ENCODE results near the gene RDH16.

The RDH16 gene

GRCh38 chr12:56957229-56958052, at the start of gene RDH16:
TSS of gene RDH16 (minus strand) at chr12:56957608. CDS start at chr12:56957462, 146 bp downstream.
- H3K27me3 ChIP-seq (ENCODE audit: control insufficient read depth, insufficient read depth, low read length): no peaks in the 10 kb centered on the region
- no peaks in the 10 kb centered on the region for H3K4me1 ChIP-seq (ENCODE audit: control insufficient read depth, insufficient read depth, low read length)
- no peak within 1 kb of the TSS for H3K4me3 ChIP-seq (ENCODE audit: low read length)
- no peak within 1 kb of the TSS for H3K9ac ChIP-seq (ENCODE audit: low read length)
- no peaks in the 10 kb centered on the region for H3K36me3 ChIP-seq (ENCODE audit: control insufficient read depth, insufficient read depth, low read length)
- H3K9me3 ChIP-seq (ENCODE audit: control insufficient read depth, low read length): peaks cover 6% of the 10 kb centered on the region

GRCh38 chr12:57006809-57007475, 49.5 kb upstream of the RDH16 start:
- H3K4me1 ChIP-seq (ENCODE audit: control insufficient read depth, insufficient read depth, low read length): peaks cover 6% of the 10 kb centered on the region
- no peaks in the 10 kb centered on the region for H3K36me3 ChIP-seq (ENCODE audit: control insufficient read depth, insufficient read depth, low read length)
- no peak overlapping the region for H3K4me3 ChIP-seq (ENCODE audit: low read length)
- H3K27me3 ChIP-seq (ENCODE audit: control insufficient read depth, insufficient read depth, low read length): no peaks in the 10 kb centered on the region
- no peaks in the 10 kb centered on the region for H3K9me3 ChIP-seq (ENCODE audit: control insufficient read depth, low read length)
- H3K9ac ChIP-seq (ENCODE audit: low read length): peak overlapping the region; percentile 22

GRCh38 chr12:57005980-57006808, 48.8 kb upstream of the RDH16 start, which contains the start of gene ZBTB39:
TSS of gene ZBTB39 (minus strand) at chr12:57006546. CDS start at chr12:57004917, 1,629 bp downstream.
- Histone ChIP-seq H3K9me3 (ENCODE audit: control insufficient read depth, low read length) (no peaks in the 10 kb centered on the region), H3K27me3 (ENCODE audit: control insufficient read depth, insufficient read depth, low read length) (no peaks in the 10 kb centered on the region), H3K36me3 (ENCODE audit: control insufficient read depth, insufficient read depth, low read length) (no peaks in the 10 kb centered on the region), H3K4me3 (ENCODE audit: low read length) (peak within 1 kb of the TSS; percentile 40), H3K4me1 (ENCODE audit: control insufficient read depth, insufficient read depth, low read length) (peaks cover 13% of the 10 kb centered on the region), H3K9ac (ENCODE audit: low read length) (peak within 1 kb of the TSS; percentile 85)

- Histone ChIP-seq H3K9me3 (ENCODE audit: control insufficient read depth, low read length) (no peaks in the 10 kb centered on the region), H3K27me3 (ENCODE audit: control insufficient read depth, insufficient read depth, low read length) (no peaks in the 10 kb centered on the region), H3K4me1 (ENCODE audit: control insufficient read depth, insufficient read depth, low read length) (peaks cover 13% of the 10 kb centered on the region), H3K9ac (ENCODE audit: low read length) (no peak overlapping the region), H3K36me3 (ENCODE audit: control insufficient read depth, insufficient read depth, low read length) (no peaks in the 10 kb centered on the region), H3K4me3 (ENCODE audit: low read length) (no peak overlapping the region)
Measured at GRCh38 chr12:57004651-57005050, 47.2 kb upstream of the RDH16 start.

- Histone ChIP-seq H3K27me3 (ENCODE audit: control insufficient read depth, insufficient read depth, low read length) (no peaks in the 10 kb centered on the region), H3K9me3 (ENCODE audit: control insufficient read depth, low read length) (no peaks in the 10 kb centered on the region), H3K4me1 (ENCODE audit: control insufficient read depth, insufficient read depth, low read length) (peaks cover 13% of the 10 kb centered on the region), H3K9ac (ENCODE audit: low read length) (no peak overlapping the region), H3K36me3 (ENCODE audit: control insufficient read depth, insufficient read depth, low read length) (peaks cover 2% of the 10 kb centered on the region), H3K4me3 (ENCODE audit: low read length) (no peak overlapping the region)
Measured at GRCh38 chr12:57003395-57003794, 46.0 kb upstream of the RDH16 start.

GRCh38 chr12:57001448-57001906, 44.1 kb upstream of the RDH16 start:
- Histone ChIP-seq H3K4me3 (ENCODE audit: low read length) (no peak overlapping the region), H3K9me3 (ENCODE audit: control insufficient read depth, low read length) (no peaks in the 10 kb centered on the region), H3K36me3 (ENCODE audit: control insufficient read depth, insufficient read depth, low read length) (peaks cover 3% of the 10 kb centered on the region)

GRCh38 chr12:57000393-57000792, 43.0 kb upstream of the RDH16 start:
- Histone ChIP-seq H3K27me3 (ENCODE audit: control insufficient read depth, insufficient read depth, low read length) (no peaks in the 10 kb centered on the region), H3K9me3 (ENCODE audit: control insufficient read depth, low read length) (no peaks in the 10 kb centered on the region), H3K36me3 (ENCODE audit: control insufficient read depth, insufficient read depth, low read length) (peaks cover 3% of the 10 kb centered on the region), H3K4me1 (ENCODE audit: control insufficient read depth, insufficient read depth, low read length) (peaks cover 12% of the 10 kb centered on the region), H3K9ac (ENCODE audit: low read length) (no peak overlapping the region), H3K4me3 (ENCODE audit: low read length) (no peak overlapping the region)

More at GRCh38 chr12:57001448-57001906, 44.1 kb upstream of the RDH16 start:
- H3K9ac ChIP-seq (ENCODE audit: low read length): no peak overlapping the region
- H3K4me1 ChIP-seq (ENCODE audit: control insufficient read depth, insufficient read depth, low read length): peaks cover 13% of the 10 kb centered on the region
- no peaks in the 10 kb centered on the region for H3K27me3 ChIP-seq (ENCODE audit: control insufficient read depth, insufficient read depth, low read length)

- Histone ChIP-seq H3K9ac (ENCODE audit: low read length) (no peak overlapping the region), H3K36me3 (ENCODE audit: control insufficient read depth, insufficient read depth, low read length) (peaks cover 3% of the 10 kb centered on the region), H3K4me1 (ENCODE audit: control insufficient read depth, insufficient read depth, low read length) (peaks cover 9% of the 10 kb centered on the region), H3K4me3 (ENCODE audit: low read length) (no peak overlapping the region), H3K9me3 (ENCODE audit: control insufficient read depth, low read length) (no peaks in the 10 kb centered on the region), H3K27me3 (ENCODE audit: control insufficient read depth, insufficient read depth, low read length) (no peaks in the 10 kb centered on the region)
Measured at GRCh38 chr12:56999456-56999855, 42.0 kb upstream of the RDH16 start.

- Histone ChIP-seq H3K9ac (ENCODE audit: low read length) (no peak overlapping the region), H3K4me3 (ENCODE audit: low read length) (no peak overlapping the region), H3K36me3 (ENCODE audit: control insufficient read depth, insufficient read depth, low read length) (peaks cover 3% of the 10 kb centered on the region), H3K27me3 (ENCODE audit: control insufficient read depth, insufficient read depth, low read length) (no peaks in the 10 kb centered on the region), H3K9me3 (ENCODE audit: control insufficient read depth, low read length) (no peaks in the 10 kb centered on the region), H3K4me1 (ENCODE audit: control insufficient read depth, insufficient read depth, low read length) (peaks cover 9% of the 10 kb centered on the region)
Measured at GRCh38 chr12:56998981-56999380, 41.6 kb upstream of the RDH16 start.

- Histone ChIP-seq H3K36me3 (ENCODE audit: control insufficient read depth, insufficient read depth, low read length) (peaks cover 3% of the 10 kb centered on the region), H3K9ac (ENCODE audit: low read length) (no peak overlapping the region)
Measured at GRCh38 chr12:56998316-56998715, 40.9 kb upstream of the RDH16 start.

GRCh38 chr12:56996793-56997545, 39.6 kb upstream of the RDH16 start:
- peaks cover 3% of the 10 kb centered on the region for H3K36me3 ChIP-seq (ENCODE audit: control insufficient read depth, insufficient read depth, low read length)
- no peak overlapping the region for H3K4me3 ChIP-seq (ENCODE audit: low read length)

More at GRCh38 chr12:56998316-56998715, 40.9 kb upstream of the RDH16 start:
- Histone ChIP-seq H3K9me3 (ENCODE audit: control insufficient read depth, low read length) (no peaks in the 10 kb centered on the region), H3K4me1 (ENCODE audit: control insufficient read depth, insufficient read depth, low read length) (peaks cover 9% of the 10 kb centered on the region), H3K27me3 (ENCODE audit: control insufficient read depth, insufficient read depth, low read length) (no peaks in the 10 kb centered on the region), H3K4me3 (ENCODE audit: low read length) (no peak overlapping the region)

More at GRCh38 chr12:56996793-56997545, 39.6 kb upstream of the RDH16 start:
- no peaks in the 10 kb centered on the region for H3K9me3 ChIP-seq (ENCODE audit: control insufficient read depth, low read length)
- H3K4me1 ChIP-seq (ENCODE audit: control insufficient read depth, insufficient read depth, low read length): peaks cover 8% of the 10 kb centered on the region
- H3K27me3 ChIP-seq (ENCODE audit: control insufficient read depth, insufficient read depth, low read length): no peaks in the 10 kb centered on the region
- no peak overlapping the region for H3K9ac ChIP-seq (ENCODE audit: low read length)

All from mucosa of stomach (tissue), 1 donor.